MM.1S (cell line): ENCODE data around the gene NALCN.

ENCODE experiments used
- DNase-seq: peaks from one replicate; pipeline ENCODE4 v3.0.0-alpha.2; 2015
- H2AFZ ChIP-seq: fragments of 300-600 bp; sonication (generic); 2 replicates; pipeline ENCODE4 v1.6.0; 2016; ENCODE audit warnings: antibody characterized with exemption, low read length
- H3F3A ChIP-seq: fragments of 300-600 bp; sonication (generic); 2 replicates; pipeline ENCODE4 v1.6.1; 2016; ENCODE audit warnings: mild to moderate bottlenecking, antibody characterized with exemption, low read length, moderate library complexity, mixed read lengths; ENCODE audit not compliant: insufficient read depth
- H3K27ac ChIP-seq: fragments of 300-600 bp; sonication (generic); 2 replicates; pipeline ENCODE4 v1.5.1; 2016; ENCODE audit warnings: mild to moderate bottlenecking, low read length
- H3K27me3 ChIP-seq: fragments of 300-600 bp; sonication (generic); replicated peaks from 2 replicates; pipeline ENCODE4 v1.6.0; 2016; ENCODE audit warnings: low read length; ENCODE audit not compliant: insufficient read depth
- H3K36me3 ChIP-seq: fragments of 300-600 bp; sonication (generic); replicated peaks from 2 replicates; pipeline ENCODE4 v1.6.1; 2016; ENCODE audit warnings: mild to moderate bottlenecking, low read length, mixed read lengths; ENCODE audit not compliant: insufficient read depth
- H3K4me1 ChIP-seq: fragments of 300-600 bp; sonication (generic); 2 replicates; pipeline ENCODE4 v1.6.1; 2016; ENCODE audit warnings: low read length, mixed read lengths
- H3K4me2 ChIP-seq: fragments of 300-600 bp; sonication (generic); 2 replicates; pipeline ENCODE4 v1.6.0; 2016; ENCODE audit warnings: low read depth, low read length
- H3K4me3 ChIP-seq: fragments of 300-600 bp; sonication (generic); 2 replicates; pipeline ENCODE4 v1.5.1; 2016; ENCODE audit warnings: low read length, mixed read lengths
- H3K79me2 ChIP-seq: fragments of 300-600 bp; sonication (generic); 2 replicates; pipeline ENCODE4 v1.6.1; 2016; ENCODE audit warnings: mixed run types, low read length, mixed read lengths
- H3K9ac ChIP-seq: fragments of 300-600 bp; sonication (generic); 2 replicates; pipeline ENCODE4 v1.6.1; 2016; ENCODE audit warnings: low read length, mixed read lengths
- H3K9me2 ChIP-seq: fragments of 300-600 bp; sonication (generic); replicated peaks from 2 replicates; pipeline ENCODE4 v1.6.1; 2016; ENCODE audit warnings: mild to moderate bottlenecking, low read length, mixed read lengths; ENCODE audit not compliant: insufficient read depth
- H3K9me3 ChIP-seq: fragments of 300-600 bp; sonication (generic); replicated peaks from 2 replicates; pipeline ENCODE4 v1.6.1; 2016; ENCODE audit warnings: mild to moderate bottlenecking, low read length, mixed read lengths; ENCODE audit not compliant: insufficient read depth
- H4K20me1 ChIP-seq: fragments of 300-600 bp; sonication (generic); 2 replicates; pipeline ENCODE4 v1.6.1; 2016; ENCODE audit warnings: mild to moderate bottlenecking, low read length, moderate library complexity, mixed read lengths; ENCODE audit not compliant: insufficient read depth
- EZH2 ChIP-seq: fragments of 300-600 bp; sonication (generic); optimal IDR thresholded peaks from 2 replicates; pipeline ENCODE3; 2017; ENCODE audit warnings: low read depth, mild to moderate bottlenecking, antibody characterized with exemption, low read length, mixed read lengths
- EZH2phosphoT487 ChIP-seq: fragments of 300-600 bp; sonication (generic); IDR thresholded peaks from 2 replicates; pipeline ENCODE4 v1.6.1; 2018; ENCODE audit warnings: antibody characterized with exemption, low read length
- TF ChIP-seq, protein P1 (sequence below): fragments of 300-600 bp; sonication (generic); IDR thresholded peaks from 2 replicates; pipeline ENCODE4 v1.5.1; 2016; ENCODE audit warnings: antibody characterized with exemption, low read length, mixed read lengths

Gene NALCN

DNA sequence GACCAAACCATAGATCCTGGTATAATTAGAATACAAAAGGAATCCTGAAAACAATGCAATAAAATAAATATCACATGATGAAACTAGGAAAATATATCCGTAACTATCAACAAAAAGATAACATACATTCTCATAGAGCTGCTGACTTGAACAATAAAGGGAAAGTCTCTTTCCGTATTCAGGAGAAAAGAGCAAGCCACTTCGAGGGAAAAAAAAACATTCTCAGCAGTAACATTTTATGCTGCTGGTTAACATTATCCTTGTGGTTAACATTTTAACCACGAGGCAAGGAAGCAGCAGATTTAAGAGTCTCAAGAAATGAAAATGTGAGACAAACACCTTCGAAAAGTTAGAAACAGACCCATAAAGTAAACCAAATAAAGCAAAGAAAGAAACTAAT is 25.8 kb downstream of the NALCN start:
- H3F3A ChIP-seq: no peaks in the 10 kb centered on the region
- H3K27ac ChIP-seq: no peak overlapping the region
- no peak overlapping the region for H3K4me3 ChIP-seq
- no peak overlapping the region for H3K9ac ChIP-seq
- H3K9me3 ChIP-seq: no peaks in the 10 kb centered on the region
- peaks cover 8% of the 10 kb centered on the region for H3K4me1 ChIP-seq
- H3K27me3 ChIP-seq: no peaks in the 10 kb centered on the region
- peak overlapping the region; percentile 16; the same call in 1 of the 2 replicates for H3K4me2 ChIP-seq
- no peaks in the 10 kb centered on the region for H3K9me2 ChIP-seq
- TF ChIP-seq EZH2 (no peak), EZH2phosphoT487 (no peak)
- TF ChIP-seq, protein P1, sequence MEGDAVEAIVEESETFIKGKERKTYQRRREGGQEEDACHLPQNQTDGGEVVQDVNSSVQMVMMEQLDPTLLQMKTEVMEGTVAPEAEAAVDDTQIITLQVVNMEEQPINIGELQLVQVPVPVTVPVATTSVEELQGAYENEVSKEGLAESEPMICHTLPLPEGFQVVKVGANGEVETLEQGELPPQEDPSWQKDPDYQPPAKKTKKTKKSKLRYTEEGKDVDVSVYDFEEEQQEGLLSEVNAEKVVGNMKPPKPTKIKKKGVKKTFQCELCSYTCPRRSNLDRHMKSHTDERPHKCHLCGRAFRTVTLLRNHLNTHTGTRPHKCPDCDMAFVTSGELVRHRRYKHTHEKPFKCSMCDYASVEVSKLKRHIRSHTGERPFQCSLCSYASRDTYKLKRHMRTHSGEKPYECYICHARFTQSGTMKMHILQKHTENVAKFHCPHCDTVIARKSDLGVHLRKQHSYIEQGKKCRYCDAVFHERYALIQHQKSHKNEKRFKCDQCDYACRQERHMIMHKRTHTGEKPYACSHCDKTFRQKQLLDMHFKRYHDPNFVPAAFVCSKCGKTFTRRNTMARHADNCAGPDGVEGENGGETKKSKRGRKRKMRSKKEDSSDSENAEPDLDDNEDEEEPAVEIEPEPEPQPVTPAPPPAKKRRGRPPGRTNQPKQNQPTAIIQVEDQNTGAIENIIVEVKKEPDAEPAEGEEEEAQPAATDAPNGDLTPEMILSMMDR: no peak
- H4K20me1 ChIP-seq: no peaks in the 10 kb centered on the region
- H3K79me2 ChIP-seq: no peaks in the 10 kb centered on the region
- no peak for DNase-seq
- no peaks in the 10 kb centered on the region for H3K36me3 ChIP-seq
- H2AFZ ChIP-seq: no peak overlapping the region

DNA sequence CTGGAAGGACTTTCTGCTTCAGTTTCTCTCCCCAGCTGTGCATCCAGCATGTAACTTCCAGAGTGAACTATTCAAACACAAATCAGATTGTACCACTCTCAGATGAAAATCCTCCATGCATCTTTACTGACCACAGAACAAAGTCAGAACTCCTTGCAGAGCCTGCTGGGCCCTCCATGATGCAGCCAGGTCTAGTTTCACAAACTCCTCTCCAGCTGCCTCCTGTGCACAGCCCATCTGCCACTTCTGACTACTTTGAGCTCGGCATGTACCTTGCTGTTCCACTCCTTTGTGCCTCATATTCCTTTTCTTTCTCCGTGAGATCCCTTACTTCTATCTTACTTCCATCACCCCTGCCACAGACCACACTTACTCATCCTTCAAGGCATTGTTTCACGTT is 31.4 kb downstream of the NALCN start:
- no peaks in the 10 kb centered on the region for H4K20me1 ChIP-seq

GRCh38 chr13:101383595-101383994 is 32.7 kb downstream of the NALCN start:
- no peak overlapping the region for H3K4me2 ChIP-seq
- peaks cover 14% of the 10 kb centered on the region for H3K4me1 ChIP-seq
- TF ChIP-seq, protein P1: no peak
- TF ChIP-seq EZH2 (no peak), EZH2phosphoT487 (no peak)
- H3K9me2 ChIP-seq: no peaks in the 10 kb centered on the region
- no peak overlapping the region for H2AFZ ChIP-seq
- no peak for DNase-seq
- H3K4me3 ChIP-seq: no peak overlapping the region
- H3K36me3 ChIP-seq: no peaks in the 10 kb centered on the region
- H3K9ac ChIP-seq: no peak overlapping the region
- H3K79me2 ChIP-seq: no peaks in the 10 kb centered on the region
- no peaks in the 10 kb centered on the region for H3F3A ChIP-seq
- H3K27ac ChIP-seq: no peak overlapping the region
- no peaks in the 10 kb centered on the region for H4K20me1 ChIP-seq
- H3K27me3 ChIP-seq: no peaks in the 10 kb centered on the region
- no peaks in the 10 kb centered on the region for H3K9me3 ChIP-seq

More for the DNA sequence above, 31.4 kb downstream of the NALCN start:
- Histone ChIP-seq H3K4me2 (peak overlapping the region; percentile 28), H2AFZ (no peak overlapping the region), H3K9me2 (no peaks in the 10 kb centered on the region), H3K36me3 (no peaks in the 10 kb centered on the region), H3K27me3 (no peaks in the 10 kb centered on the region), H3K79me2 (no peaks in the 10 kb centered on the region), H3K9ac (no peak overlapping the region), H3K27ac (no peak overlapping the region), H3F3A (no peaks in the 10 kb centered on the region), H3K4me3 (no peak overlapping the region), H3K9me3 (no peaks in the 10 kb centered on the region), H3K4me1 (peaks cover 14% of the 10 kb centered on the region)
- TF ChIP-seq EZH2: no peak
- TF ChIP-seq EZH2phosphoT487: no peak
- TF ChIP-seq, protein P1: no peak
- DNase-seq: peak; percentile 81
